Brain microvascular endothelial cell (primary cell): ENCODE data around the gene RORC.

ENCODE experiments used
- DNase-seq: peaks from one replicate; pipeline ENCODE4 v3.0.0-alpha.2; 2020
- H3K27ac ChIP-seq: fragments of 250-450 bp; sonication (Bioruptor Pico); 2 replicates; pipeline ENCODE4 v1.5.1; 2020; ENCODE audit warnings: mild to moderate bottlenecking, moderate library complexity
- H3K27me3 ChIP-seq: fragments of 250-450 bp; sonication (Bioruptor Pico); replicated peaks from 2 replicates; pipeline ENCODE4 v1.5.1; 2020; ENCODE audit warnings: mild to moderate bottlenecking
- H3K36me3 ChIP-seq: fragments of 250-450 bp; sonication (Bioruptor Pico); replicated peaks from 2 replicates; pipeline ENCODE4 v1.5.1; 2020; ENCODE audit warnings: mild to moderate bottlenecking
- H3K4me3 ChIP-seq: 2 replicates; pipeline ENCODE4 v1.5.1; 2011; ENCODE audit warnings: low read depth, mild to moderate bottlenecking, control low read depth, low read length, moderate library complexity
- in situ Hi-C: cut with HindIII; loops from 2 replicates; pipeline ENCODE4 v1.10.0; 2017; ENCODE audit warnings: low sequenced_read_pairs, low pct_ligation_motif_present
- TF ChIP-seq, protein P1 (sequence below): IDR thresholded peaks from 2 replicates; pipeline ENCODE4 v1.5.1; 2011; ENCODE audit warnings: low read depth, mild to moderate bottlenecking, moderate library complexity, low read length, control low read depth, inconsistent platforms; ENCODE audit errors: missing control alignments

Gene RORC

DNA sequence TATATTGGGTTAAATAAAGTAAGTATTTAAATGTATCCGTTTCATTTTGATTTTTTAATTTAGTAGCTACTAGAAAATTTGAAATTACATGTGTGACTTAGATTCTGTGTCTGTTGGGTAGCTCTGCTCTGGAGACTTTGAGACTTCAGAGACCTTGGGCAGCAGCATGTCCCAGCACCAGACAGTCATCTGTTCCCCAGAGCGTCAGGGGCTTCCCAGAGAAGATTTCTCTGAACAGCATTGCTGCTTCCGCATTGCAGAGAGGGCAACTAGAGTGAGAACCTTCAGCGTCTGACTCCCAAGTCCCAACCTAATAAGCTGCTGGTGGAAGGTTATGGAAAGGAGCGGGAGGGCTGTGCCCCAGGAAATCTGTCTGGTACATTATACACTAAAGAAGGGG, 33.0 kb downstream of the RORC start:
- no peak overlapping the region for H3K27ac ChIP-seq
- no peak for DNase-seq
- peaks cover 31% of the 10 kb centered on the region for H3K27me3 ChIP-seq
- TF ChIP-seq, protein P1, sequence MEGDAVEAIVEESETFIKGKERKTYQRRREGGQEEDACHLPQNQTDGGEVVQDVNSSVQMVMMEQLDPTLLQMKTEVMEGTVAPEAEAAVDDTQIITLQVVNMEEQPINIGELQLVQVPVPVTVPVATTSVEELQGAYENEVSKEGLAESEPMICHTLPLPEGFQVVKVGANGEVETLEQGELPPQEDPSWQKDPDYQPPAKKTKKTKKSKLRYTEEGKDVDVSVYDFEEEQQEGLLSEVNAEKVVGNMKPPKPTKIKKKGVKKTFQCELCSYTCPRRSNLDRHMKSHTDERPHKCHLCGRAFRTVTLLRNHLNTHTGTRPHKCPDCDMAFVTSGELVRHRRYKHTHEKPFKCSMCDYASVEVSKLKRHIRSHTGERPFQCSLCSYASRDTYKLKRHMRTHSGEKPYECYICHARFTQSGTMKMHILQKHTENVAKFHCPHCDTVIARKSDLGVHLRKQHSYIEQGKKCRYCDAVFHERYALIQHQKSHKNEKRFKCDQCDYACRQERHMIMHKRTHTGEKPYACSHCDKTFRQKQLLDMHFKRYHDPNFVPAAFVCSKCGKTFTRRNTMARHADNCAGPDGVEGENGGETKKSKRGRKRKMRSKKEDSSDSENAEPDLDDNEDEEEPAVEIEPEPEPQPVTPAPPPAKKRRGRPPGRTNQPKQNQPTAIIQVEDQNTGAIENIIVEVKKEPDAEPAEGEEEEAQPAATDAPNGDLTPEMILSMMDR, result no peak
- H3K4me3 ChIP-seq, result no peak overlapping the region
- no peaks in the 10 kb centered on the region for H3K36me3 ChIP-seq
- in situ Hi-C loops, result no loop called here

DNA sequence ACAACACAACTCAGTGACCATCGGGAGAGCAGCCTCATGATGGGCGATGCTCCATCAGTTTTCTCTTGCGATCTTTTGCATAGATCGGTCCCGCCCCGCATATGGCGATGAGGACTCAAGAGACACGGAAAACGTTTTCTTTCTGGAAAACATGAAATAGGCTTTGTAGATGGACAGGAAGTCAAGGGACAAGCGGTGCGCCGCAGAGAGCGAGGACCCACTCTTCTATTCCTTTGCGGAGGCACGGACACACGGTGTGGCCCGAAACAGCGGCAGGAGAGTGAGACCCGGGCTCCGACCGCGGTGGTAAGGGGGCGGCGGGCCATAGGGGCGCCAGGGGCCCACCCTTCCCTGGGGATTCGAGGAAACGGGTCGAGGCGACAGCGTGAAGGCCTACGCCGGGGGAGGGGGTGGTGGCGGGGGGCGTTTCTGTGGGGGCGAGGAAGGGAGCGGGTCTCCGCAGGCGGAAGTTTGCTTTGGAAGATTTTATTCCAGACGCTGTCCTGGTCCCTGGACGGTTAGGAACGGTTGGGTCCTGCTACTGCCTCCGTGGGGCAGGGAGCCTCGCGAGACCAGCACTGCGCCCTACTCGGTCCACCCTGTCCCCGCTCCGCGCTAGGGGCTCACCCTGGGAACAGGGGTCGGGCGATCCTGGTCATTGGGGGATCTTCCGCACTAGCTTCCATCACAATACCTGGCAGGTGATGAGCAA, 40.5 kb downstream of the RORC start:
- Histone ChIP-seq H3K27ac (no peak overlapping the region), H3K27me3 (no peaks in the 10 kb centered on the region), H3K36me3 (no peaks in the 10 kb centered on the region), H3K4me3 (peak overlapping the region; percentile 79)
- DNase-seq, result peak; percentile 11
- TF ChIP-seq, protein P1, result no peak
- in situ Hi-C loops, result no loop called here

DNA sequence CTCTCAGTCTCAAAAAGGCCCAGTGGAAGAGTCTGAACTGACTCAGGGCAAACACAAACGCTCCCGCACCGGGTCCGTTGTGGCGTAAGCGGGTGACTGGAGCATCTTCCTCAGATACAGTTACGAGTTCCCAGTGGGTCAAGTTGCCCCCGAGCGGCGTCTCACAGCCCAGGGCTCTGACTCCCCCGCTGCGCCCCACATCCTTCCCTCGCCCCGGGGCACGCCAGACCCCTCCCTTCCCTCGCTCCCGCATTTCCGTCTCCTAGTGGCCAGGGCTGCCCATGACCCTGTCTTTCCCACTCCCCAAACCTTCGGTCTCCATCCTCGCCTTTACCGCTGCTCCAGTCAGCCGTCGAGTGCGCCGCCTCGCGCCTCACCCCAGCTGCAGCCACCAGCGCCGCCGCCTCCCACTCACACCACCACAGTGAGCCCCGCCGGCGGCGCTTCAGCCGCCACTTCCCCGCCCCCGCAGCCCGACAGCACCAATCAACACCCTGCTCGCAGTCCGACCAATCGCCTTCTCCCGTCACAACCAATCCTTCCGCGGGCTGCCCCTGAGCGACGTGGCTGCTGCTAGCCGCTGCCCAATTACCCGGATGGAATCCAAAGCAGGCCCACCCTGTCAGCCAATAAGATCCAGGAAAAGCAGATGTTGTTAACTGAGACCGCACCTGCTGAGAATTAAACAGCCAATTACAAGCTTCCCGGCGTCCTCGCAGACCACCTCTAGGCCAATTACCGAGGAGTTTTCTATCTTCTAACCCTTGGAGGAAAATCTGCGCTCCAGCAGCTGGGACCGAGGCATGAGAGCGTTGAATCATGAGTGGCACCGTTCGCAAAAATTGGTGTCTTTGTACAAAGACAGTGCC, 41.3 kb downstream of the RORC start, which contains the start of gene TDRKH:
TDRKH (minus strand) TSS at position 430 of the 869 bp plus-strand sequence. CDS start 7,478 bp downstream, outside the sequence.
- peak; percentile 100 for DNase-seq
- no peaks in the 10 kb centered on the region for H3K36me3 ChIP-seq
- in situ Hi-C loops, result no loop called here
- TF ChIP-seq, protein P1, result peak; percentile 30
- no peaks in the 10 kb centered on the region for H3K27me3 ChIP-seq
- peak within 1 kb of the TSS; percentile 79 for H3K4me3 ChIP-seq
- H3K27ac ChIP-seq, result no peak within 1 kb of the TSS

DNA sequence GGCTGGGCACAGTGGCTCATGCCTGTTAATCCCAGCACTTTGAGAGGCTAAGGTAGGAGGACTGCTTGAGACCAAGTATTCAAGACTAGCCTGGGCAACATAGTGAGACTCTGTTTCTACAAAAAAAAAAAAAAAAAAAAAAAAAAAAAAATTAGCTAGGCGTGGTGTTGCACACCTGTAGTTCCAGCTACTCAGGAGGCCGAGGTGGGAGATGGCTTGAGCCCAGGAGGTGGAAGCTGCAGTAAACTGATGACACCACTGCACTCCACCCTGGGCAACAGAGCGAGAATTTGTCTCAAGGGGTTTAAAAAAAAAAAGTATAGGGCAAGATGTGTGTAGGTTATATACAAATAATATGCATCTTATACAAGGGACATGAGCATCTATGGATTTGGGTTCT, 43.9 kb downstream of the RORC start:
- no peak for DNase-seq
- H3K36me3 ChIP-seq, result no peaks in the 10 kb centered on the region
- no peak overlapping the region for H3K4me3 ChIP-seq
- in situ Hi-C loops, result no loop called here
- H3K27ac ChIP-seq, result no peak overlapping the region
- H3K27me3 ChIP-seq, result peaks cover 3% of the 10 kb centered on the region
- TF ChIP-seq, protein P1, result no peak

DNA sequence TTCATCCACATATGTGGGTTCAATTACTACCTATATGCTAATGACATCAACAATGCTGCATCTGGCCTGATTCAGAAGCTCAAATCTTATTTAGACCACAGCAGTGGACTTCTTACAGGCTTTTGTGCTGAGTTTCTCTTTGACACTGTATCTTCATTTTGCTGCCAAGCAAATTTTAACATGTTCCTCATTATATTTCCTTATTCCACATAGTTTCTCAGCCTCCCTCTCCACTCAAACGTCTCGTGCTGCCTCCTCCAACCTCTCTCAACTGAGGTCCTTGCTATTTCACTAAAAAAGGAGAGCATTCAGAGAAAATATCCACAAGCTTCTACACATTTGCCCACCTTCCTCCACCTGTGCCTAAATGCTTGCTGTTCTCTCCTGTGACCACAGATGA, 47.8 kb downstream of the RORC start:
- TF ChIP-seq, protein P1, result no peak
- Histone ChIP-seq H3K27me3 (peaks cover 3% of the 10 kb centered on the region), H3K27ac (no peak overlapping the region), H3K4me3 (no peak overlapping the region), H3K36me3 (no peaks in the 10 kb centered on the region)
- no peak for DNase-seq
- in situ Hi-C loops, result no loop called here
